ENCODE results near the gene EFEMP1.

The EFEMP1 gene

DNA sequence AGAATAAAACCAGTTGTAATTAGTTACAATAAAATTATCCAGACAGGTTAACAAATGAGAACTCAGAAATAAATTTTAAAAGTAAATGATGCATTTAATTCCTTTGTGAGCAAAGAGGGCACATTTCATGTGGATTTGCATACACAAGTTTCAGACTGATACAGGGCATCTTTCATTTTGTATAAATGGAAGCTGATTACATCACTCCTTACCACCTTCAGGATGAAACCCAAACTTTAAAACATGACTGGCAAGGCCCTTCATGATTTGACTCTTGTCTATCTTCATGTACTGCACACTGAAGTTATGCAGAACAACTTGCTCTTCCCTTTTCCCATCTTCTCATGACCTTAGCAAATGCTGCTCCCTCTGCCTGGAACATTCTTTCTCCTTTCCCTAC, 26.9 kb downstream of the EFEMP1 start:
- H3K36me3 Mint-ChIP-seq, result no peaks in the 10 kb centered on the region
- no peak overlapping the region for H3K27ac Mint-ChIP-seq
- H3K4me1 Mint-ChIP-seq (ENCODE audit: low read depth), result no peaks in the 10 kb centered on the region
- H3K4me3 Mint-ChIP-seq, result no peak overlapping the region
- no peaks in the 10 kb centered on the region for H3K27me3 Mint-ChIP-seq
- H3K9me3 Mint-ChIP-seq (ENCODE audit: low read depth), result no peaks in the 10 kb centered on the region

DNA sequence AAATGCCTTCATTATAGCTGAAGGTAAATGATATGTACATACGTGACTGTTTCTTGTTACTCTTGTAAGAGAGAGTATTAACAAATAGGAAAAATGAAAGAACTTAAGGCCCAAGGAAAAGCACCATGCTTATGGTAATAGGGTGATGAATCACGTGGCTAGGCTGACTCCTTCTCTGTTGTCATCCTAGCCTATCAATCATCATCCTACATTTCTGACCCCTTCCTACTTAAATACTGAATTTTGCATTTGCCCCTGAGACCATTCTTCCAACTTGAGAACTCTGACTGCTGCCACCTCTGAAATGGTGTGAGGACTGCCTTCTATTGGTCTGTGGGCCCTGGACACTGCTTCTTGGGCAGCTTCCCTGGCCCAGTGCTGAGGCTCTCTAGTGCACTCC, 28.9 kb downstream of the EFEMP1 start:
- H3K36me3 Mint-ChIP-seq, result no peaks in the 10 kb centered on the region
- no peak overlapping the region for H3K27ac Mint-ChIP-seq
- no peaks in the 10 kb centered on the region for H3K4me1 Mint-ChIP-seq (ENCODE audit: low read depth)
- H3K4me3 Mint-ChIP-seq, result no peak overlapping the region
- no peaks in the 10 kb centered on the region for H3K27me3 Mint-ChIP-seq
- no peaks in the 10 kb centered on the region for H3K9me3 Mint-ChIP-seq (ENCODE audit: low read depth)

DNA sequence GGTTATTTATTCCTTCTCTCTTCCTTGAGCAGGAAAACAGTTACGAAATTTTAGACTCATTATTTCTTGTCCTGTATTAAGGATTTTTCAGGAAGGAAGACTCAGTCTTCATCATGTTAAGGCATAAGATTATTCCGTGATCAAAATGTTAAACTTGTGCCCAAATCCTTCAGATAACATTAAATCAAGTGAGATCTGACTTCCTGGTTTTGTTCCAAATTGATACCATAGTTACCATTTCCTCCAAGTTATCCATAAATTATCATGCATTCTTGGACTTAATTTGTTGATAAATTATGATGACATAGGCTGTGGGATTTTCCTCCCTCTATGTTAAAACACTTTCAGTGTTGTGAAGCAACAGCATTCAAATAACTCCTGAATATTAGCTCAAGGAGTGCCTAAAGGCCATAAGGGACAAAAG, 31.9 kb downstream of the EFEMP1 start:
- no peaks in the 10 kb centered on the region for H3K9me3 Mint-ChIP-seq (ENCODE audit: low read depth)
- H3K4me1 Mint-ChIP-seq (ENCODE audit: low read depth), result no peaks in the 10 kb centered on the region
- no peak overlapping the region for H3K27ac Mint-ChIP-seq
- H3K36me3 Mint-ChIP-seq, result no peaks in the 10 kb centered on the region
- peaks cover 3% of the 10 kb centered on the region for H3K27me3 Mint-ChIP-seq
- no peak overlapping the region for H3K4me3 Mint-ChIP-seq

DNA sequence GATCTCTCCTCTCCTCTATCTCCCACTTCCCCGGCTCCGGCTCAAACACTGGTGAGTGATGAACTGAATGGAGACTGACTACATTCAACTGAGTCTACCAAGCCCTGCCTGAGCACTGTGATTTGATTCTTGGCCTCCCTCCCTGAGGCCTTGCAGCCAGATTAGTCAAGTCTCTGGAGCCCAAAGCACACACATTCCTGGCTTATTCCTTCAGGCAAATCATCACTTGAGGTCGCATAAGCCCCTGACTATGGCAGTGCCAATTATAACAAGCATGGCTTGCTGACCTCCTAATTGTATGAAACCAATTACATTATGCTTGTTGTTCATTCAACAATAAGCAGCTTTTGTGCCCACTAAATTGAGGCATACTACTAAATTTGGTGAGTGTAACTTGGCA, 34.6 kb downstream of the EFEMP1 start:
- peaks cover 3% of the 10 kb centered on the region for H3K27me3 Mint-ChIP-seq
- no peak overlapping the region for H3K4me3 Mint-ChIP-seq
- H3K36me3 Mint-ChIP-seq, result no peaks in the 10 kb centered on the region
- H3K9me3 Mint-ChIP-seq (ENCODE audit: low read depth), result no peaks in the 10 kb centered on the region
- H3K27ac Mint-ChIP-seq, result no peak overlapping the region
- H3K4me1 Mint-ChIP-seq (ENCODE audit: low read depth), result no peaks in the 10 kb centered on the region

DNA sequence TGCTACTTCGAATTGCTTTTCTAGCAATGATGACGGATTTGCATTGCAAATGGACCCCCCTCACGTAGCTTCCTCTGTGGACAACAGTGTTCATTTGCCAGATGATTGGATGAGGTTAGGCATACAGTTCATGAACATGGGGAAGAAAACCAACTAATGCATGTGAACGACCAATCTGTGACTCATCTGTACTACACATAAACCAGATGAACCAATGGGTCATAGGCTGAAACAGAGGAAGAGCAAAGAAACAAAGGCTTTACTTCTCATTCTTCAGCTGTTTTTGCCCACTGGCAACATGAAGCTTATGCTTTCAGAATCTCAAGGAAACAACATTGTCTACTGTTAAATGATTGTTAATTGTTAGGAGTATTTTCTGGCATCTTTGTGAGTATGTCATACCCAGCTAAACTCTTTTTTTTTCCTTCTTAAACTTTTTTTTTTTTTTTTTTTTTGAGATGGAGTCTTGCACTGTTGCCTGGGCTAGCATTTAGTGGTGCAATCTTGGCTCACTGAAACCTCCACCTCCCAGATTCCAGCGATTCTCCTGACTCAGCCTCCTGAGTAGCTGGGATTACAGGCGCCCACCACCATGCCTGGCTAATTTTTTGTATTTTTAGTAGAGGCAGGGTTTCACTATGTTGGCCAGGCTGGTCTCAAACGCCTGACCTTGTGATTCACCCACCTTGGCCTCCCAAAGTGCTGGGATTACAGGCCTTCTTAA, 35.5 kb downstream of the EFEMP1 start:
- peaks cover 3% of the 10 kb centered on the region for H3K27me3 Mint-ChIP-seq
- no peaks in the 10 kb centered on the region for H3K36me3 Mint-ChIP-seq
- no peak overlapping the region for H3K27ac Mint-ChIP-seq
- no peak overlapping the region for H3K4me3 Mint-ChIP-seq
- H3K4me1 Mint-ChIP-seq (ENCODE audit: low read depth), result no peaks in the 10 kb centered on the region
- H3K9me3 Mint-ChIP-seq (ENCODE audit: low read depth), result no peaks in the 10 kb centered on the region

DNA sequence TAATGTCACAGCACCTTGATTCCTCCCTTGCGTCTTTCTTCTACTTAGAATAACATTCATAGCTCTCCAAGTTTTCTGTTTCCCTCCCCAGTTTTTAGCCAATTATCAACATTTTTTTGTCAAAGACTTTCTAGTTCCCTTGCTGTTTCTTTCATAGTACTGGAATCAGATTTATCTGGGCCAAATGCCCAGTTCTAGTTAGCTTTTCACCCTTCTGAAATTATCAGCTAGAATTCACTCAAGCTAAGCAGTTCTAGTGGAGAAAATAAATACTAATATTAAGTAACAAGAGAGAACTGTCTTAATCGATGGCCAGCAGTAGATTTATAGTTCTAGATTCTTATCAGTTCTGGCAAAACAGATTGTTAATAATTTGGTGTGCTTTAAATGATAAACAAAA, 36.2 kb downstream of the EFEMP1 start:
- no peaks in the 10 kb centered on the region for H3K36me3 Mint-ChIP-seq
- no peak overlapping the region for H3K4me3 Mint-ChIP-seq
- H3K27ac Mint-ChIP-seq, result no peak overlapping the region
- H3K27me3 Mint-ChIP-seq, result peaks cover 3% of the 10 kb centered on the region
- no peaks in the 10 kb centered on the region for H3K4me1 Mint-ChIP-seq (ENCODE audit: low read depth)
- no peaks in the 10 kb centered on the region for H3K9me3 Mint-ChIP-seq (ENCODE audit: low read depth)

DNA sequence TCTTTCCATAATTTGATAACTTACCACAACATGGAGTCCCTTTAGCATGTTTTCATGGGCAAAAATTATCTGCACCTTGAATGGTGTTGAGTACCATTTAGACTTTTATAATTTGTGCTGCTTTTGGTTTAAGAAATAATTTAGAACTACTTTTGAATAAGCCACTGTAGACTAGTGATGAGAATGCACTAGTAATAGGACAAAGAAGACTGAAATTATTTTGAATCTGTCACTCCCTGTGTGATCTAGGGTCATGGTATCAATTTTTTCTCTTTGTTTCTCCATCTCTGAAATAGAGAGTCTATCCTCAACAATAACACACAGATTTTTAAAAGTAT, 37.7 kb downstream of the EFEMP1 start:
- H3K4me3 Mint-ChIP-seq, result no peak overlapping the region
- H3K4me1 Mint-ChIP-seq (ENCODE audit: low read depth), result no peaks in the 10 kb centered on the region
- peaks cover 3% of the 10 kb centered on the region for H3K27me3 Mint-ChIP-seq
- H3K9me3 Mint-ChIP-seq (ENCODE audit: low read depth), result no peaks in the 10 kb centered on the region
- H3K27ac Mint-ChIP-seq, result no peak overlapping the region
- H3K36me3 Mint-ChIP-seq, result no peaks in the 10 kb centered on the region

DNA sequence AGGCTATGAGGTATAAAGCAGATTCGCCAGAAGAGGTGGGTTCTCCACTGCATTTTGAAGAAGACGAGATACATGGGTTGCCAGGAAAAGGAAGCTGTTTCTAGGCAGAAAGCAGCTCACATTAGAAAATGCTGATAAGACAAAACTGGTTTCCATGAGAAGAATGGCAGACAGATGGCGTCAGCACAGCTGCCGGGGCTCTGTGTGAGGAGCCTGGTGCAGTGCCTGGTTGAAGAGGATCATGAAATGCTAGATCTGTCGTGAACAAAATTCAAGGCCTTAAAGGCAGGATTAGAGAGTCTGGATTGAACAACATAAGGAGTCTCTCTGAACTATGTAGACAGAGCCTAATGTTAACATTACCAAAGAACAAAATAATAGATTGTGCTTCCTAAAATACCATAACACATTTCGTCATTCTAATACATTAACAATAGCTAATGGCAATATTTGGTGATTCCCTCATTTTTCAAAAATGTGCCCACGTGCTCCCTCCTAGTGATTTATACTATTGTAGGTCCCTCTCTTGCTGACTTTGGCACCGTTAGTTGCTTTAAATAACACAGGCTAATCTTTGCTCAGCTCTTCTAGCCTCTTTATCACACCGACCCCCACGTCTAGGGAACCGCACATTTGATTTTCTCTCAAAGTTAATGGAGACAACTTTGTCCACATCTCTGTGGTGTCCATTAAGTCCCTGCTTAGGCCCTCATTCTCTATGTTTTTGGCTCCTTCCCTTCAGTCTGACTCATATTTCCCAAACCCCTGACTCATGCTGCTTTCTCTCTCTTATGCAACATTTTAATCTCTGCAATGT, 38.2 kb downstream of the EFEMP1 start:
- Mint-ChIP-seq H3K9me3 (ENCODE audit: low read depth) (no peaks in the 10 kb centered on the region), H3K36me3 (no peaks in the 10 kb centered on the region), H3K27ac (no peak overlapping the region), H3K4me1 (ENCODE audit: low read depth) (no peaks in the 10 kb centered on the region), H3K4me3 (no peak overlapping the region), H3K27me3 (peaks cover 3% of the 10 kb centered on the region)

DNA sequence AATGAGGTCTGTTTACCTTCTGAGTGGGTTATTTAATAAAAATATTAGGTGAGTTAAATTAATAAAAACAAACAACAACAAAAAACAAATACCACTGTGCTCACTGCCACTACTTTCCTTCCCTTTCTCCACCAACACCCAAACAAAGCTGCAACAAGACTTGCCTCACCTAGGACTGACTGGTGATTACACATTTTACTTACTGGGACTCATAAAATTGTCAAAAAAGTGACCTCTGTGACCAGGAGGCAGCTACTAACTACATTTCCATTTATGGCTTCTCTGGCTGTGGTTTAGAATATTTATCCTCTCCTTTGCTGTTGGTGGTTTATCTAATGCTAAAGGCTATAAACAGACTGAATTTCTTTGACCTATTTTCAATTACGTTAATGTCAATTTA, 39.8 kb downstream of the EFEMP1 start:
- no peak overlapping the region for H3K27ac Mint-ChIP-seq
- H3K4me3 Mint-ChIP-seq, result no peak overlapping the region
- no peaks in the 10 kb centered on the region for H3K9me3 Mint-ChIP-seq (ENCODE audit: low read depth)
- H3K4me1 Mint-ChIP-seq (ENCODE audit: low read depth), result no peaks in the 10 kb centered on the region
- no peaks in the 10 kb centered on the region for H3K36me3 Mint-ChIP-seq
- H3K27me3 Mint-ChIP-seq, result peaks cover 4% of the 10 kb centered on the region

DNA sequence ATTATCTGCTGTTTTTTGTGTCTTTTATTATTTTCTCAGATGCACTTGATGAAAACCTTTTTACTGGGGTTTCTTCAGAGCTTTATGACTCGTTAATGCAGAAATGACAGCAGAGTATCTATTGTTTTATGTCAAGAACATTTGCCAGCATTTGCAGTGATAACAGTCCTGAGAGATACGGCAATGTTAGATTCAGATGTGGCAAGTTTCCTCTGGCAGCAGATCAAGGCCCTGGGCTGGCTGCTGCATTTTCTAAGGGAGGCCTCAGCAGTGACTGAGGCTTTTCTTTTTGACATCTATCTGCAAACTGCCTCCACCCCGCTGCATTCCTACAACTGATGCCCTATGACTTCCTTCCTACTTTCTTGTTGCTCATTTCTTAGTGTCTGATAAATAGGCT, 40.2 kb downstream of the EFEMP1 start:
- peaks cover 3% of the 10 kb centered on the region for H3K27me3 Mint-ChIP-seq
- H3K4me3 Mint-ChIP-seq, result no peak overlapping the region
- H3K9me3 Mint-ChIP-seq (ENCODE audit: low read depth), result no peaks in the 10 kb centered on the region
- H3K36me3 Mint-ChIP-seq, result no peaks in the 10 kb centered on the region
- H3K27ac Mint-ChIP-seq, result no peak overlapping the region
- H3K4me1 Mint-ChIP-seq (ENCODE audit: low read depth), result no peaks in the 10 kb centered on the region

DNA sequence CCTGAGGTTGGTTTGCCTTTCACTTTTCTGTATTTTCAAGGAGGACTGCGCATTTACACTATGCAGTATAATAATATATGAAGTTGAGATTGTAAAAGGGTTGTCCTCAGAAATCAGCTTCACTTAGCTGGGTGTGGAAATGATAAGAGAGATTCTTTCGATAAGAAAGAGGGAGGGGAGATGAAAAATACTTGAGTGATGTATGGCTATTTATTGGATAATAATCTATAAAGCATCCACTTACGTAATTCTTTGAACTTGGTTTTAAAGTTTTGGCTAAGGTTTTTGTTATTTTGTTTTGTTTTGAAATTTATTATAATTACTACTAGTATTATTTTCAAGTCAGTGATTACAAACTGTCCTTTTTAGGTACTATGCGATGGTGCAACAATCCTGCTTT, 40.6 kb downstream of the EFEMP1 start:
- Mint-ChIP-seq H3K27me3 (peaks cover 3% of the 10 kb centered on the region), H3K27ac (no peak overlapping the region), H3K4me3 (no peak overlapping the region), H3K36me3 (no peaks in the 10 kb centered on the region), H3K9me3 (ENCODE audit: low read depth) (no peaks in the 10 kb centered on the region), H3K4me1 (ENCODE audit: low read depth) (no peaks in the 10 kb centered on the region)

DNA sequence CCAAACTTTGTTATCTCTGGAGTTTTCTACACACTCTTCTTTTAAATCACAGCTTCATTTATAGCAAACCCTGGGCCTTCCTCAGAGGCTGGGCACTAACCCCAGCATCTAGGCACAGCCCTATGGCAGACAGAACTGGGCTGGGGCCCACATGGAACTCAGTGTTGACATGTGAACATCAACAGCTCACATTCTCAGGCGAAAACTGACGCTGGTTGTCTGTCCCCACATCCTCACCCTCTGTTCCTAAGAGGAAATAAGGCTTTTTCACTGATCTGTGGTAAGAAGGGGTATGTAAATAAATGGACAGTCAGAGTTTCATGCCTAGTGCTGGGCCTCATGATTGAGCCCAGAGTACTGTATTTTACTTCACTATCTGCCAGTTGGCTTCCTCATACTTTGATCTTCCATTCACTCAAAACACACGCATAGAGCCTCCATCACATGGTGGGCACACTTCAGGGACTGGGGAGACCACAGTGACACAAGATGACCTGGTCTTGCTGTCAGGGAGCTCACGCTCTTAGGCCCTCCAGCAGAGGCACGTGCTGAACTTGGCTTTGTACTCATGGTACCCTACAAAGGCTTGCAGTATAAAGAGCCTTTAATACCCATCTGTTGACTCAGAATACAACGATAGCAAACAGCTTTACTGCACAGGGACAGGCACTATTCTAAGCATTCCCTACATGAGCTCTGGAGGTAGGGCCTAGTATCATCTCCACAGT, 43.0 kb downstream of the EFEMP1 start:
- Mint-ChIP-seq H3K4me3 (no peak overlapping the region), H3K36me3 (no peaks in the 10 kb centered on the region), H3K9me3 (ENCODE audit: low read depth) (no peaks in the 10 kb centered on the region), H3K27ac (no peak overlapping the region), H3K27me3 (peaks cover 3% of the 10 kb centered on the region), H3K4me1 (ENCODE audit: low read depth) (no peaks in the 10 kb centered on the region)

DNA sequence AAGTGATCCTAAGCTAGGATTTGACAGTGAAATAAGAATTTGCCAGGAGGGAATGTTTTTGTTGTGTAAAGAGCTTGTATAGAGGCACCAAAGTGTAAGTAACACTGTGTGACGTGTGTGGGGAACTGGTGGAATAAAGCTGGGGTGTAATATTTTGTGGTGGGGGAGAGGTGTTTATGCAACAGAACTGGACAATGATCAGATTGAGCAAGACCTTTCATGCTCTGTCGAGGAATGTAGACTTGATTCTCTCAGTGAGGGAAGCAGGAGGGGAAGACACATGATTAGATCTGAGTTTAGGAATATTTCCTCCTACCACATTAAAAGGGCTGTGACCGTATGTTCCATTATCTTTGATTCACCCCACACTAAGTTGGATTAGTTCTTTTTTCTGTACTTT, 43.6 kb downstream of the EFEMP1 start:
- Mint-ChIP-seq H3K4me1 (ENCODE audit: low read depth) (no peaks in the 10 kb centered on the region), H3K27me3 (peaks cover 3% of the 10 kb centered on the region), H3K27ac (no peak overlapping the region), H3K4me3 (no peak overlapping the region), H3K36me3 (no peaks in the 10 kb centered on the region), H3K9me3 (ENCODE audit: low read depth) (no peaks in the 10 kb centered on the region)

DNA sequence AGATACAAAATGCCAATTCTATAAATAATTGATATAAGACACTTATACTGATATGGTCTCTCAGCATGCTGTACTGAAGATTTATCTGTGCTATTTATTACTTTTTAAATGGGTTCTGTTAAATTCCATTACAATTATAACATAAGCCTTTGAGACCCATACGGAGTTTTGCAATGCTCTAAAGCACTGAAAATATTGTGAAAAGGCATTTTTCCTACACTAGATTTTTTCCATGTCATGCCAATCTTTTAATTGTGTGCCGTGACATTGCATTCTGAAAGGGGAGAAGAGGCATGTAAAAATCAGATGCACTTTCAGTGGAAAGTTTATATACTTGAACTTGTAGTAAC, 46.5 kb downstream of the EFEMP1 start:
- Mint-ChIP-seq H3K9me3 (ENCODE audit: low read depth) (no peaks in the 10 kb centered on the region), H3K4me1 (ENCODE audit: low read depth) (no peaks in the 10 kb centered on the region), H3K4me3 (no peak overlapping the region), H3K27ac (no peak overlapping the region), H3K27me3 (peaks cover 3% of the 10 kb centered on the region), H3K36me3 (no peaks in the 10 kb centered on the region)

DNA sequence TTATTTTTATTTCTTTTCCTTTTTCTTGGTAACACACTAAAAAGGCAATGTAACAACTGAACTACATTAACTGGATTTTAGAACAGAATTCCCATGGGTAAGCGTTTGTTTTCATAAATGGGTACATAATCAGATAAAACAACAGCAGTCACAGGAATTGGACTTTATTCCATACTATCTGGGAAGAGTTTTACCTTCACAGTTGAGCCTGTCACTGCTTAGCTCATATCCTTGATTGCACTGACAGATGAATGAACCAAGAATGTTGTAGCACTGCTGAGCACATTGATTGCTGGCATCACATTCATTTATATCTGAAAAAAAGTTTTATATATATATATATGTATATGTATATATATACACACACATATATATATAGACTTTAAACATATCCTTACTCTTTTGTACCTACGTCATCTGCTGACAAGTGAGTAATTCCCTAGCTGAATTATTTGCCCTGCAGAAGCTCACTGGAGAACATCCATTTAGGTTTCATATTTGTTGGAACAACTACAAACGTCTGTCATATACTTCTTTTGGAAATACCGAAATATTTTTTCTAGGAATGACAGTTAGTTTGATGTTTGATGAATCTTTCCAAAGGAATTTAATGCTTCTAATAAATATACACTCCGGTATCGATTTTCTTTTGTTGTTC, 47.0 kb downstream of the EFEMP1 start:
- H3K4me3 Mint-ChIP-seq, result no peak overlapping the region

More for the DNA sequence above, 47.0 kb downstream of the EFEMP1 start:
- Mint-ChIP-seq H3K27me3 (peaks cover 4% of the 10 kb centered on the region), H3K36me3 (no peaks in the 10 kb centered on the region), H3K9me3 (ENCODE audit: low read depth) (no peaks in the 10 kb centered on the region), H3K27ac (no peak overlapping the region), H3K4me1 (ENCODE audit: low read depth) (no peaks in the 10 kb centered on the region)

Measured in activated naive CD8-positive, alpha-beta T cell (primary cell).